ENCODE measurements around the gene U2SURP.
"Not testable (repeated sequence)": the region's sequence is repeated elsewhere in the genome, so short reads cannot be mapped to it uniquely, and the experiment has no call there.

U2SURP gene

DNA sequence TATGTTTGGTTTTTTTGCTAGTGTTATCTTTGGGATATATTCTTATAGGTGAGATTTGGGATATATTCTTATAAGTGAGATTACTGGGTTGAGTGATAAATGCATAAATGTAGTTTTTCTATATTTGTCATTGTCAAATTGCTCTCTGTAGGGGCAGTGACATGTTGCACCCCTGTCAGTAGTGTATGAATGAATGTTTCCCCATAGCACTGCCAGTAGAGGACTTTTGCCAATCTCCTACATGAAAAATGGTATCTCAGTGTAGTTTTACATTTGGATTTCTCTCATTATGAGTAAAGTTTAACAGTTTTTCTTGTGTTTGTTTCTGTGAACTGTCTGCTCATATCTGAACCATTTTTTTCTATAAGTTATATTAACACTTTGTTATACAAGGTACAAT is 13.6 kb downstream of the U2SURP start:
- DNase-seq = no peak

- no peak for DNase-seq
Measured at GRCh38 chr3:143016321-143016972, 15.1 kb downstream of the U2SURP start.

DNA sequence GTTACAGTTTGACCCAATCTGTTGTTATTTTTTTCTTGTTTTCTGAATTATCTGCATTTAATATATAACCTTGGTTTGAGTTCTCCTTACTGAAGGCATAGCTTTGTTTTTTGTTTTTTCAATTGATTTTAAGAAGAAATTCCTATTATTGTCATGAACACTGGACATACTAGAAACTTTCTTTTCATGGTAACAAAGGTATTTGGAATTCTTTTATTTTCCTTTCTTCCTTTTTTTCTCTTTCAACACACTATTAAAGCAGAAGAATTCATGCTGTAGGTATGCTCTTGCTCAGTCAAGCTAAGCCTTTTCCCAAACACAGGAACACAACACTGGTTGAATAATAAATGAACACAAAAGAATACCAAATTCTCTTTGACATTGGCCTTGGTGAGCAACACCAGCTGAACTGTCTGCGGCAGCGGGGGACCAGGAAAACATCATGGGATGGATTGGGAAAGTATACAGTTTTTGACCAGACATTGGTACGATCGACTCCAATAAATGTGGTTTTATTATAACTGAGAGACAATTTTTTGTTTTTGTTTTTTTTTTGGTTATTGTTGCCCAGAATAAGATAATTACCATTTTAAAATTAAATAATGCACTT is 23.1 kb downstream of the U2SURP start:
- DNase-seq = no peak

- DNase-seq = no peak
Measured at GRCh38 chr3:143031327-143031726, 30.0 kb downstream of the U2SURP start.

GRCh38 chr3:143031796-143032387 is 30.5 kb downstream of the U2SURP start:
- not testable (repeated sequence) for DNase-seq

GRCh38 chr3:143035466-143036211 is 34.3 kb downstream of the U2SURP start:
- DNase-seq = no peak

- DNase-seq = no peak
Measured at GRCh38 chr3:143036557-143036956, 35.2 kb downstream of the U2SURP start.

DNA sequence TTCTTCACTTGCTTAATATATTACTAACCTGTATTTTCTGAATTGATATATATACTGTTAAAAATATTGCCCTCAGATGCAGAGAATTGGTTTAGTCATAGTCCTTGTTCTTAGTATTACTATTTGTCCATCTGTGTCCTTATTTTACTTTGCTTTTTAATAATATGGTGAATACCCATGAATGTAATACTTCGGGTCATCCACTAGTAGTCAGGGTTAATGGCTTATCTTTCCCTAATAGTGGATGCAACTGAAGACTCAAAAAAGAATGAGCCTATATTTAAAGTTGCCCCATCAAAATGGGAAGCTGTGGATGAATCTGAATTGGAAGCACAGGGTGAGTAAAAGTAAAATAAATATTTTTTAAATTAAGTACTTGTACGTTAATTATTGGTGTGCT is 36.5 kb downstream of the U2SURP start:
- DNase-seq = no peak

DNA sequence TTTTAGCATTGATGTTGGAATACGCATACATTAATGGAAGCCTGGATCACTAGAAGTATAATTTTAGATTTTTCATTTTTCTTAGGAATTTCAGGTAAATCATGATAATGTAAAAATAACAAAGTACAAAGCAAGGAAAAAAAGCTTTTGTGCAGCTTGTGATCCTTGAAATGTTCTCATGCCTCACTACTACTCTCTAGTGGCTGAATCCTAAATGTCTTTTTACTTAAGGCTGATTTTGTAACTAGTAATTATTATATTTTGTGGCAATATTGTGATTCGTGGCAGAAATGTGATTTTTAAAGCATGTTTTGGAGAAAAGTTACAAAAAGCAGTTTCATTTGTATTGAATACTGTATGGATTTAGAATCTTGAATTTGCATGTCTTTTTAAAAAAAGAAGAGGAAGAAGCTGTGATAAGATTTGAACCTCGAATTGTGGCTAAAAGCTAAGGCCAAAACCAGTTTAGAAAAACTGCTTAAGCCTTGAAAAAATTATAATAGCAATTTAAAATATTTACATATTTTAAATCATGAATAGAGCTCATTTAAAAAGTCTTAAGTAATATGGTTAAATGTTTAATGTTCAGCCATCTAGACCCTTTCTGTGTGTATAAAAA is 39.0 kb downstream of the U2SURP start:
- DNase-seq = no peak

GRCh38 chr3:143041903-143042302 is 40.5 kb downstream of the U2SURP start:
- DNase-seq = no peak

GRCh38 chr3:143045639-143046038 is 44.3 kb downstream of the U2SURP start:
- no peak for DNase-seq

- DNase-seq = not testable (repeated sequence)
Measured at GRCh38 chr3:143046075-143046474, 44.7 kb downstream of the U2SURP start.

GRCh38 chr3:143054011-143054410 is 52.6 kb downstream of the U2SURP start:
- no peak for DNase-seq

DNA sequence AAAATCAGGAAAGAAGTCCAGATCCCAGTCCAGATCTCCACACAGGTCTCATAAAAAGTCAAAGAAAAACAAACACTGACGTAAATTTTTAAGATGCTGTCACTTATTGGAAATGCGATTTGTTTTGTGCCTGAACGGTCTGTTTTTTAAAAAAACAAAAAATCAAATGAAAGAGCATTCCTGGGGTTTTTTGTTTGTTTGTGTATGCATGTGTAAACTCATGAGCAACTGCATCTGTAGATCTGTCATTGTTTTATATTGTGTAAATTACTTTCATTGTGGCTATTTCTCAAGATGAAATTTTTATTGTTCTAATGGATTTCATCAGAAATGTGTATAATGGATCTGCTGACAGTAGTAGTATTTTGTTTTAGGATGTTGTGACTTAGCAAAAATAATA is 55.0 kb downstream of the U2SURP start:
- no peak for DNase-seq

DNA sequence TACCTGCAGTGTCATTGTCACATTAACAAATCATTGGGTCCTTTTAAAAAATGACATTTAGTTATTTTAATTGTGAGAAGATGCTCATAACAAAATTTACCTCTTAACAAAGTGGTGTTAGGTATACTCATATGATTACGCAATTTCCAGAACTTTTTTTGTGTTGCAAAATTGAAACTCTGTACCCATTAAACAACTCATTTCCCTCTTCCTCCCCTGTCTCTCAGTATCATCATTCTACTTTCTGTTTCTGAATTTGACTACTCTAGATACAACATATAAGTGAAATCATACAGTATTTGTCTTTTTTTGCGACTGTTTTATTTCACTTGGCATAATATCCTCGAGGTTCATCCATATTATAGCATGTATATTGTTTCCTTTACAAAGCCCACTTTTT is 59.5 kb downstream of the U2SURP start:
- DNase-seq = no peak

DNA sequence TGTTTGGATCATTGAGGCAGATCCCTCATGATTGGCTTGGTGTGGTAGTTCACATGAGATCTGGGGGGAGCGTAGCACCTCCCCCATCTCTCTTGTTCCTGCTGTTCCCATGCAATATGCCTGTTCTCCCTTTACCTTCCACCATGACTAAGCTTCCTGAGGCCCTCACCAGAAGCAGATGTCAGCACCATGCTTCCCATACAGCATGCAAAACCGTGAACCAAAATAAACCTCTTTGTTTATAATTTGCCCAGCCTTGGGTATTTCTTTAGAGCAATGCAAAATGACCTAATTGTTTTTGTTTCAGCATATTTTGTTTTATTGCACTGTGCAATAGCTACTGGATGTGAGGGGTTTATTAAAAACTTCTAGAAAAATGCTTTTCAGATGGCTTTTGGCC is 61.6 kb downstream of the U2SURP start:
- no peak for DNase-seq

DNA sequence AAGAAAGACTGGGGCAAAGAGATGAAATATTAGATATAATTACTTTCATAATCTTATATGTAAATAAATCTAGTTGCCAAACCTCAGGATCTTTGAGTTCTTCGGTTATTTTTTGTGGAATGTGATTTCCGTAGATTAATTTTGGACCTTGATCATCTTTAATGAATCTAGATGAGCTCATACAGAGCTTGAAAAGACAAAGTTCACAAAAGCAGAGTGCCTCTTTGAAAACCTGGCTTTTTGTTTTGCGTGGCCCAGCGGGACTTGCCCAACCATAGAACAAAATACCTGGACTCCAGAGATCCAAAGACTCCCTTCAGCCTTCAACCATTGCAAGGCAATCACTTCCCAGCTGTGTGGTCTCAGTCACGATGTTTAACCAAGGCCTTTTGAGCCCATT is 63.4 kb downstream of the U2SURP start:
- DNase-seq = no peak

GRCh38 chr3:143065364-143065763 is 64.0 kb downstream of the U2SURP start:
- no peak for DNase-seq

DNA sequence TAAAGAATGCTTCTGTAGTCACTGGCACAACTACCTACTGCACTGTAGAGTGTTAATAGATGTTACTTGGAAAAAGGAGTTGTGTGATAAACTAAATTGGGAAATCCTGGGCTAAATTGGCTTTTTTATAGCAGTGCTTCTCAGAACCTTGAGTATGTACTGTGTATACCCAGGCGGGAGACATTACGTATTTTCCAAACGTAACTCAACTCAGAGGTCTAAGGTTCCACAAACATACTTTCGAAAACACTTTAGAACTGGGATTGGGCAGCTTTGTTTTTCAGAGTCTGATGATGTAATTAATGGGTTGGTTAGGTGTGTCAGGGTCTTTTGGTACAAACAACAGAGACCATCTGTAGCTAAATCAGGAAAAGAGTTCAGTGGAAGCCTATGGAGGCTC is 64.7 kb downstream of the U2SURP start:
- DNase-seq = no peak

DNA sequence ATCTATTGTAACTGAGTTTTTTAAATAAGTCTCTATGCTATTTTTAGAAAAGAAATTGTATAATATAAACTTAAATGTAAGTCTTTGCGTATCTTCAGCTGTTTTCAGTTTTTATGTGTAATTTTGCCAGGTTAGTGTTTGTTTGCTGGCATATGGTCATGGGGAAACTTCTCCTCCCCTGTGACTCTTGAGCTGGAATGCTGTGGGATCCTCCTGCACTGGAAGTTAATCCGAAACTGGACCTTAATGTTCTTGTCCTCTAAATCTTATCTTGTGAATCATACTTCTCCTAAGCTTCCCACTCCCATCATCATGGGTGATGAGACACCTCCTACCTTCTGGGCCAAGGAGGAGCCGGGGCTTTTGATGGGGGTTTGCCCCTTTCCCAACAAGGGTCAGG is 65.8 kb downstream of the U2SURP start:
- DNase-seq = no peak

GRCh38 chr3:143068059-143068458 is 66.7 kb downstream of the U2SURP start:
- DNase-seq = no peak

GRCh38 chr3:143070977-143071551 is 69.7 kb downstream of the U2SURP start:
- DNase-seq = no peak

- no peak for DNase-seq
Measured at GRCh38 chr3:143071776-143072175, 70.4 kb downstream of the U2SURP start.
